Measurements from ENCODE around the gene PLPPR1.

DNA sequence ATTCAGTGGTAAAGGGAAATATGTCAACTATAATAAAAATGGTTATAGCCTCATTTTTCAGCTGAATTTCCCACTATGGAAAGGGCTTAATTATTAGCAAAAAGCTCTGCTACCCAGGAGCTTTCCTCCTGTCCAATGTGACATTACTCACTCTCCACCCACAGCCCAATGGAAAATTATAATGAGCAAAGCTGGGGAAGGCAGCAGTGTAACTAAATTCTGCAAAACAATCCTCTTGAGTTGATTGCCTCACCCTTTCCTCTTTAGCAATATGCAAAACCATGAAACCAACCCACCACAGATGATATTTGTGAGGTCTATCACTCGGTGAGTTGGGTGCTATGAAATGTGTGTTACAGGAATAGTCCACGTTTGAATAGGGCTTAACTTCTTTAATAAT lies 14.0 kb upstream of the PLPPR1 start:
- TF ChIP-seq EZH2 (IDR thresholded peaks at IDR 0.05; ENCODE audit: low read length, missing control alignments) = no peak
- TF ChIP-seq CTCF (conservative IDR thresholded peaks at IDR 0.05 in 1 of 2, IDR thresholded peaks at IDR 0.05 in 1 of 2; ENCODE audit: low read depth in 1 of 2, low read length in 2 of 2) = no peak
